ENCODE data around the gene BCL2. TPM values are rescaled to one million over a fixed set of nuclear protein-coding genes. Genes with fewer than 3 reads are reported as not detected.

Gene BCL2
- total RNA-seq, 1 donor from 2014 or later: 20.5 TPM

- Histone ChIP-seq H3K4me1 (peaks cover 5 to 21% of the 10 kb centered on the region in 2 donors), H3K4me3 (no peak overlapping the region), H3K36me3 (no peaks in the 10 kb centered on the region), H3K27me3 (no peaks in the 10 kb centered on the region), H3K27ac (no peak overlapping the region), H3K9me3 (no peaks in the 10 kb centered on the region)
- TF ChIP-seq, protein P1, sequence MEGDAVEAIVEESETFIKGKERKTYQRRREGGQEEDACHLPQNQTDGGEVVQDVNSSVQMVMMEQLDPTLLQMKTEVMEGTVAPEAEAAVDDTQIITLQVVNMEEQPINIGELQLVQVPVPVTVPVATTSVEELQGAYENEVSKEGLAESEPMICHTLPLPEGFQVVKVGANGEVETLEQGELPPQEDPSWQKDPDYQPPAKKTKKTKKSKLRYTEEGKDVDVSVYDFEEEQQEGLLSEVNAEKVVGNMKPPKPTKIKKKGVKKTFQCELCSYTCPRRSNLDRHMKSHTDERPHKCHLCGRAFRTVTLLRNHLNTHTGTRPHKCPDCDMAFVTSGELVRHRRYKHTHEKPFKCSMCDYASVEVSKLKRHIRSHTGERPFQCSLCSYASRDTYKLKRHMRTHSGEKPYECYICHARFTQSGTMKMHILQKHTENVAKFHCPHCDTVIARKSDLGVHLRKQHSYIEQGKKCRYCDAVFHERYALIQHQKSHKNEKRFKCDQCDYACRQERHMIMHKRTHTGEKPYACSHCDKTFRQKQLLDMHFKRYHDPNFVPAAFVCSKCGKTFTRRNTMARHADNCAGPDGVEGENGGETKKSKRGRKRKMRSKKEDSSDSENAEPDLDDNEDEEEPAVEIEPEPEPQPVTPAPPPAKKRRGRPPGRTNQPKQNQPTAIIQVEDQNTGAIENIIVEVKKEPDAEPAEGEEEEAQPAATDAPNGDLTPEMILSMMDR (IDR thresholded peaks at IDR 0.05): no peak
- no peak for DNase-seq (ENCODE audit: low spot score in 2 of 2)
- intact Hi-C loops (cut with DNase I): no loop called here
These were observed 6.7 kb downstream of the BCL2 start for GRCh38 chr18:63312737-63313395.

GRCh38 chr18:63312019-63312409, 7.6 kb downstream of the BCL2 start:
- intact Hi-C loops (cut with DNase I): no loop called here
- no peak overlapping the region for H3K4me3 ChIP-seq
- H3K36me3 ChIP-seq: no peaks in the 10 kb centered on the region
- H3K4me1 ChIP-seq: peaks cover 2 to 21% of the 10 kb centered on the region in 2 donors
- no peak for DNase-seq (ENCODE audit: low spot score in 2 of 2)
- H3K9me3 ChIP-seq: no peaks in the 10 kb centered on the region
- no peak overlapping the region for H3K27ac ChIP-seq
- no peaks in the 10 kb centered on the region for H3K27me3 ChIP-seq
- TF ChIP-seq, protein P1 (IDR thresholded peaks at IDR 0.05): no peak

DNA sequence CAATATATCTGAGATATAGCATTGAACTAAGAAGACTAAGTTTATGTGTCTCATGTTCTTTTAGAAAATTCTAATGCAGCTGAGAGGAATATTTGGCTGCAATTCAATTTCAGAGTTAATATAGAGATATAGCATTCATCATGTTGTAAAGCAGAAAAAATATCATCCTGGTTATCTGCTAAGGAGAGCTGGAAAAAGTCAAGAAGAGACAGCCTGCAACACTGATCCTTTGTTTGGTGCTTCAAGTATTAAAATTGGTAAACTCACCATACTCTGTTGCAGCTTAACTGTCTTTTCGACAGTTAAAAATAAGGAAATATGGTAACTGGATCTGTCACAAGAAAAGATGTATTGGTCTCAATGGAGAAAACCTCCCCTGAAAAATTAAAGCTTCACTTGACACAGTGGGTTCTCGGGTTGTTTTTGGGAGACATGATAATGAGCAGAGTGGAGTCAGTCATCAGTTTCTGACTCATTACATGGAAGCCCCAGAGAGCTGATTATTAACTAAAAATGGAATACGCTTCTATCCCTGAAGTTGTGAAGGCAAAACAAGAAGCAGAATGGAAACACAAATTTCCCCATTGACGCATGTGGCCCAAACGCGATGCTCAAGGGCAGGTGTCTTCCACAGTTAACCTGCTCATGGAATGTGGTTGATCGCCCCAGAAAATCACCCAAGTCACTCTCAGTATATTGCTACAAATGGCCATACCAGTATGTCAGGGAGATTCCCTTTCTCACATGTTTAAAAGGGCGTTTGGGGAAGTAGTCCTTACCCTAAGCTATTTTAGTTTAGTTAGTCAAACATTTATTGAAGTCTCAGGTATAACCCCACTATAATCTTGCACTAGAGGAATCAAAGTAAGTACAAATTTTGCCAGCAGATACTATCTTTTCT, 8.2 kb downstream of the BCL2 start:
- Histone ChIP-seq H3K27ac (no peak overlapping the region), H3K4me1 (peaks cover 2 to 21% of the 10 kb centered on the region in 2 donors)
- intact Hi-C loops (cut with DNase I): no loop called here

GRCh38 chr18:63309422-63309821, 10.1 kb downstream of the BCL2 start:
- Histone ChIP-seq H3K27me3 (no peaks in the 10 kb centered on the region), H3K4me3 (no peak overlapping the region), H3K36me3 (no peaks in the 10 kb centered on the region), H3K9me3 (no peaks in the 10 kb centered on the region), H3K4me1 (peaks cover 1 to 17% of the 10 kb centered on the region in 2 donors), H3K27ac (no peak overlapping the region)
- DNase-seq (ENCODE audit: low spot score in 2 of 2): no peak
- intact Hi-C loops (cut with DNase I): no loop called here
- TF ChIP-seq, protein P1 (IDR thresholded peaks at IDR 0.05): no peak

More for the DNA sequence above, 8.2 kb downstream of the BCL2 start:
- DNase-seq (ENCODE audit: low spot score in 2 of 2): no peak
- Histone ChIP-seq H3K36me3 (no peaks in the 10 kb centered on the region), H3K4me3 (no peak overlapping the region), H3K27me3 (no peaks in the 10 kb centered on the region), H3K9me3 (no peaks in the 10 kb centered on the region)
- TF ChIP-seq, protein P1 (IDR thresholded peaks at IDR 0.05): no peak

GRCh38 chr18:63307551-63308200, 11.9 kb downstream of the BCL2 start:
- Histone ChIP-seq H3K9me3 (no peaks in the 10 kb centered on the region), H3K4me3 (no peak overlapping the region), H3K27ac (no peak overlapping the region), H3K27me3 (no peaks in the 10 kb centered on the region), H3K36me3 (no peaks in the 10 kb centered on the region), H3K4me1 (peaks cover 0 to 8% of the 10 kb centered on the region in 2 donors)
- intact Hi-C loops (cut with DNase I): no loop called here
- no peak for DNase-seq (ENCODE audit: low spot score in 2 of 2)
- TF ChIP-seq, protein P1 (IDR thresholded peaks at IDR 0.05): no peak

All from ascending aorta (tissue), 2 donors.